Osteoblast (primary cell): Measurements from ENCODE around the gene PTPRN2. TPM values are rescaled to one million over a fixed set of nuclear protein-coding genes. Genes with fewer than 3 reads are reported as not detected.

Source experiments
- DNase-seq: peaks from one replicate; pipeline ENCODE4 v3.0.0; 2011; ENCODE audit warnings: low spot score, mixed read lengths; ENCODE audit not compliant: insufficient read length; ENCODE audit errors: missing footprints
- H2AFZ ChIP-seq: 2 replicates; pipeline ENCODE4 v1.6.0; 2011; ENCODE audit warnings: mild to moderate bottlenecking, low read length
- H3K27ac ChIP-seq: 2 replicates; pipeline ENCODE4 v1.5.1; 2011; ENCODE audit warnings: mild to moderate bottlenecking, low read depth, low read length, moderate library complexity
- H3K27me3 ChIP-seq: 2 replicates; pipeline ENCODE4 v1.6.0; 2012; ENCODE audit warnings: mild to moderate bottlenecking, control low read depth, inconsistent platforms, low read length, moderate library complexity; ENCODE audit not compliant: insufficient read depth
- H3K36me3 ChIP-seq: 2 replicates; pipeline ENCODE4 v1.5.1; 2011; ENCODE audit warnings: mild to moderate bottlenecking, low read length, control low read depth, moderate library complexity; ENCODE audit not compliant: insufficient read depth
- H3K4me1 ChIP-seq: 2 replicates; pipeline ENCODE4 v1.5.1; 2011; ENCODE audit warnings: mild to moderate bottlenecking, low read length, control low read depth, moderate library complexity; ENCODE audit not compliant: insufficient read depth
- H3K4me2 ChIP-seq: 2 replicates; pipeline ENCODE4 v1.6.0; 2011; ENCODE audit warnings: mild to moderate bottlenecking, low read length; ENCODE audit not compliant: insufficient read depth
- H3K4me3 ChIP-seq: fragments of 200-600 bp; sonication (generic); 3 replicates; pipeline ENCODE4 v1.5.1; 2012; ENCODE audit warnings: mild to moderate bottlenecking, low read length, inconsistent platforms; ENCODE audit not compliant: insufficient read depth
- H3K79me2 ChIP-seq: 2 replicates; pipeline ENCODE4 v1.6.0; 2012; ENCODE audit warnings: mild to moderate bottlenecking, low read length, control low read depth, inconsistent platforms; ENCODE audit not compliant: insufficient read depth
- H3K9me3 ChIP-seq: 2 replicates; pipeline ENCODE4 v1.5.1; 2011; ENCODE audit warnings: low read depth, low read length, control low read depth
- H4K20me1 ChIP-seq: 2 replicates; pipeline ENCODE4 v1.6.0; 2012; ENCODE audit warnings: mild to moderate bottlenecking, low read length, control low read depth; ENCODE audit not compliant: insufficient read depth
- total RNA-seq: library from RNA; depleted of rRNA; stranded (reverse); fragments of >200 nt; gene quantifications from 2 replicates; pipeline ENCODE4 v1.2.3, GENCODE V29; 2012
- TF ChIP-seq, protein P1 (sequence below): IDR thresholded peaks from 2 replicates; pipeline ENCODE4 v1.5.1; 2011; ENCODE audit warnings: mild to moderate bottlenecking, low read depth, low read length, moderate library complexity; ENCODE audit errors: extremely low read depth

PTPRN2 gene
- total RNA-seq, 1 donor: 0.36 TPM

DNA sequence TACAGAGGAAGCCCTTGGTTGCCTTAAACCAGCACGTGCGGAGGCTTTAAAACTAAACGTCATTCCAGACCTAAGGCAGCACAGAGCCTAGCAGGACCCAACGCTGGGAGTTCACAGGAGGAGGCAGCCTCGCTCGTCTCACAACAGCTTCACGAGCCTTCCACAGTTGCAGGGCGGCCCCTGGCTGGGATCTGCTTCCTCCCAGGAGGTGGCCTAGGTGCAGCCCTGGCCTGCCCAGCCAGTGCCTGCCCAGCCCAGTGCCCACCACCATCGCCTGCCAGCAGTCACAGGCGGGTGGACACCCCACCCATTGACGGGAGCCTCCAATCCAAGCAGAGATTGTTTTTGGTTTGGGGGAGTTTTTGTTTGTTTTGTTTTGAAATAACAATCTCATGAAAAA, 96.5 kb downstream of the PTPRN2 start:
- Histone ChIP-seq H3K4me3 (no peak overlapping the region), H3K4me1 (no peaks in the 10 kb centered on the region), H3K36me3 (no peaks in the 10 kb centered on the region), H3K27me3 (no peaks in the 10 kb centered on the region), H3K79me2 (no peaks in the 10 kb centered on the region), H4K20me1 (no peaks in the 10 kb centered on the region), H2AFZ (no peak overlapping the region), H3K4me2 (no peak overlapping the region), H3K27ac (no peak overlapping the region), H3K9me3 (no peaks in the 10 kb centered on the region)
- DNase-seq: no peak
- TF ChIP-seq, protein P1, sequence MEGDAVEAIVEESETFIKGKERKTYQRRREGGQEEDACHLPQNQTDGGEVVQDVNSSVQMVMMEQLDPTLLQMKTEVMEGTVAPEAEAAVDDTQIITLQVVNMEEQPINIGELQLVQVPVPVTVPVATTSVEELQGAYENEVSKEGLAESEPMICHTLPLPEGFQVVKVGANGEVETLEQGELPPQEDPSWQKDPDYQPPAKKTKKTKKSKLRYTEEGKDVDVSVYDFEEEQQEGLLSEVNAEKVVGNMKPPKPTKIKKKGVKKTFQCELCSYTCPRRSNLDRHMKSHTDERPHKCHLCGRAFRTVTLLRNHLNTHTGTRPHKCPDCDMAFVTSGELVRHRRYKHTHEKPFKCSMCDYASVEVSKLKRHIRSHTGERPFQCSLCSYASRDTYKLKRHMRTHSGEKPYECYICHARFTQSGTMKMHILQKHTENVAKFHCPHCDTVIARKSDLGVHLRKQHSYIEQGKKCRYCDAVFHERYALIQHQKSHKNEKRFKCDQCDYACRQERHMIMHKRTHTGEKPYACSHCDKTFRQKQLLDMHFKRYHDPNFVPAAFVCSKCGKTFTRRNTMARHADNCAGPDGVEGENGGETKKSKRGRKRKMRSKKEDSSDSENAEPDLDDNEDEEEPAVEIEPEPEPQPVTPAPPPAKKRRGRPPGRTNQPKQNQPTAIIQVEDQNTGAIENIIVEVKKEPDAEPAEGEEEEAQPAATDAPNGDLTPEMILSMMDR: no peak

DNA sequence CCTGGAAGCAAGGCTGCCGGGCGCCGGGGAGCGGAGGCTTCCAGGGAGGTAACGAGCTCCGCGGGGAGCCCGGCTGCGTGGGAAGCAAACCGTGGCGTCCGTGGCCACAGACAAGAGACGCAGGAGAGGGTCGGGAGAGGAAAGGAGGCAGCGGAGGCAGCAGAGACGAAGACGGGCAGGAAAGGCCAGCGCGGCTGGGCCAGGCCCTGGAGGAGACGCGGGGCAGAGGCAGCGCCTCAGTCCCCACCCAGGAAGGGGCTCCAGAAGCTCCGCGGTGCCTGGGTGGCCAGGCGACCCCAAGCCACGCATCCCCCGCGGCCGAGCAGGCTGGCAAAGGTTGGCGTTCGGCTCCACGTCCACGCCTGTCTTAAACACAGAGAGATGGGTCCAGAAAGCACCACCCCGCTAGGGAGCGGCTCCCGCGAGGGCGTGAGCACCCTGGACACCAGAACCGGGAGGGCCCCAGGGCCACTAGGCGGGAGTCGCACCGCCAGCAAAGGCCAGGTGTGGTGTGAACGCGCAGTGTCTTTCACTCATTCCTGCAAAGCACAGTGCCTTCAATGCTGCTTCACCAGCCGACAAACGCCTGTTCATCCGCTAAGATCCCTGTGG, 97.3 kb downstream of the PTPRN2 start:
- Histone ChIP-seq H3K4me3 (no peak overlapping the region), H3K36me3 (no peaks in the 10 kb centered on the region), H2AFZ (no peak overlapping the region), H3K4me2 (no peak overlapping the region), H3K27ac (no peak overlapping the region), H4K20me1 (no peaks in the 10 kb centered on the region), H3K9me3 (no peaks in the 10 kb centered on the region), H3K27me3 (no peaks in the 10 kb centered on the region), H3K4me1 (no peaks in the 10 kb centered on the region), H3K79me2 (no peaks in the 10 kb centered on the region)
- DNase-seq: no peak
- TF ChIP-seq, protein P1: no peak

DNA sequence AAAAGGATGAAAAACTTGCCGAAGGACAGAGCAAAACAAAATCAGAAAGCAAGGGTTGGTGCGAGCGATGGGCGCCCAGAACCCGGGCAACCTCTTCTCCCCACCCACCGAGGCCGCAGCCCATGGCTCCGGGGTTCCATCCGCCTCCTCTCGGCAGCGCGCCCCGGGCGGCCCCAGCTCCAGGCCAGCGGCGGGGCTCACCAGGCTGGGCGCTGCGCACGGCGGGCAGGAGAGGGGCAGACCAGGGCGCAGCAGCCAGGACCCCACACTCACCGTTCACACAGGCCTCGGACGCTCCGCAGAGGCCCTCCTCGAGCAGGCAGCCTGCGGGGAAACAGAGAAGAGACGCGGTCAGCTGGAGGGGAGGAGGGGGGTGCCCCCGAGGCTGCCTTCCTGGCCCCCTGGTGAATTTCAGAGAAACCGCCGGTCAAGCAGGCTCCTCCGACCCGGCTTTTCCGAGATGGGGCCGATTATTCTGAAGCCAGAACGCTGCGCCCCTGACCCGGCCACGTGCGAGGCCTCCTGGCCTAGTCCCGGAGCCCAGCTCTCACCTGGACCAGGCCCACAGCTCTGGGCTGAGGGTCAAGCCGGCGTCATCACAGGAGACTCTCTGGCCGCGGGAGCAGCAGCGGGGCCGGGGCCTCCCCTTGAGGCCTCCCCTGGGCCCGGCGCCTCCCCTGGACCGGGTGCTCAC, 98.0 kb downstream of the PTPRN2 start:
- Histone ChIP-seq H4K20me1 (no peaks in the 10 kb centered on the region), H3K9me3 (no peaks in the 10 kb centered on the region), H3K4me3 (no peak overlapping the region), H2AFZ (no peak overlapping the region), H3K36me3 (no peaks in the 10 kb centered on the region), H3K4me1 (no peaks in the 10 kb centered on the region), H3K27ac (no peak overlapping the region), H3K4me2 (no peak overlapping the region), H3K27me3 (no peaks in the 10 kb centered on the region), H3K79me2 (no peaks in the 10 kb centered on the region)
- TF ChIP-seq, protein P1: no peak
- no peak for DNase-seq

DNA sequence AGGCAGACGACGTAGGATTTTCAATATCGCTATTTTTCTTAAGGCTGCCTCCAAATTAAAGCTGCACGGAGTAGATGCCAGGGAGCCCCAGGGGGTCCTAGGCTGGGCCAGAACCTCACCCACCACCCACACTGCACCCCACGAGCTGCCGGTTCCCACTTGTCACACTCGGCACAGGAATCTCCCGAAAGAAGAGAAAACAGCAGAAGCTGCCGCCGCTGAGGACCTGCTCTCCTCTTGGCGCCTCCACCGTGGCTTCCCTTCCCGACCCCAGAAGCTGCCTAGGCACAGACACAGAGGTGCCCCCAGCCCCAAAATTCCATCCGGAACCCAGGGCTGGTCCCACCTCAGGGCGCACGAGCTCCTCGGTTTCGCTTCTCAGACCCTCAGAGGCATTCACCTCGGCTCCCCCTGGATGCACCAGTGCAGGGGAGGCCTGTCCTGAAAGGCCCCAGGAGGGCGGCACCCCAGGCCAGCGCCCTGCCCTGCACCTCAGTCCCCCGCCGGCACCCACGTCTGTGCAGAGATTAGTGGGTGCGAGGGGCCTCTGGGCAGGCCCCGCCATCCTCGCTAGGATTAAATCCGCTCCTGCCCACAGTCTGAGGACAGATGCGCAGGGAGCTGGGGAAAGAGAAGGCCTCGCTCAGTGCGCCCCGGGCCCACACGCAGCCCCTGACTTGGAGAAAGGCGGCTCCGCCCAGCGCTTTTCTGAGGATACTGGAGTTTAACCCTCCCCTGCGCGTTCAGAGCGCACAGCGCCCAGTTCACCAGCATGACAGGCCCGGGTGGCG, 99.2 kb downstream of the PTPRN2 start:
- Histone ChIP-seq H3K27ac (no peak overlapping the region), H2AFZ (no peak overlapping the region), H3K4me3 (no peak overlapping the region), H3K4me1 (no peaks in the 10 kb centered on the region), H3K9me3 (no peaks in the 10 kb centered on the region), H3K36me3 (no peaks in the 10 kb centered on the region), H3K4me2 (no peak overlapping the region), H4K20me1 (no peaks in the 10 kb centered on the region), H3K79me2 (no peaks in the 10 kb centered on the region), H3K27me3 (no peaks in the 10 kb centered on the region)
- no peak for DNase-seq
- TF ChIP-seq, protein P1: no peak
